Measurements from ENCODE around the gene OPA1.

DNA sequence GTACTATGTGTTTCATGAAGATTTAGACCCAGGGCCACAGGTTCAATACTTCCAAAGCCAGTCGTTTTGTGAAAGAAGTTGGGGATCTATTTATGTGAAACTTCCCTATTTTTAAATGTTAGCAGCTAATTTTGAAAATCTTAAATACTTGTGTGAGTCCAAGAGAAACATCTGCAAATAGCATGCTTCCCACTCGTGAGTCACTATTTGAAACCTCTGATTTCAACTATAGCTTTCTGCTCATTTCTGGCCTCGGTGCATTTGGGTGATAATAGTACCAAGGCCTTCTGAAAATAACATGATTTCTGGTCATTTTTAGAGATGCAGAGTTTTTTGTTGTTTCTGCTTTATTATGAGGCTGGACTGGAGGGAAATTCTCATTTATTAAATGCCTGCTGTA, 110.0 kb downstream of the OPA1 start:
- TF ChIP-seq, protein P1, sequence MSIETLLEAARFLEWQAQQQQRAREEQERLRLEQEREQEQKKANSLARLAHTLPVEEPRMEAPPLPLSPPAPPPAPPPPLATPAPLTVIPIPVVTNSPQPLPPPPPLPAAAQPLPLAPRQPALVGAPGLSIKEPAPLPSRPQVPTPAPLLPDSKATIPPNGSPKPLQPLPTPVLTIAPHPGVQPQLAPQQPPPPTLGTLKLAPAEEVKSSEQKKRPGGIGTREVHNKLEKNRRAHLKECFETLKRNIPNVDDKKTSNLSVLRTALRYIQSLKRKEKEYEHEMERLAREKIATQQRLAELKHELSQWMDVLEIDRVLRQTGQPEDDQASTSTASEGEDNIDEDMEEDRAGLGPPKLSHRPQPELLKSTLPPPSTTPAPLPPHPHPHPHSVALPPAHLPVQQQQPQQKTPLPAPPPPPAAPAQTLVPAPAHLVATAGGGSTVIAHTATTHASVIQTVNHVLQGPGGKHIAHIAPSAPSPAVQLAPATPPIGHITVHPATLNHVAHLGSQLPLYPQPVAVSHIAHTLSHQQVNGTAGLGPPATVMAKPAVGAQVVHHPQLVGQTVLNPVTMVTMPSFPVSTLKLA (IDR thresholded peaks at IDR 0.05): no peak
- TF ChIP-seq RERE (CRISPR knock-in tag; IDR thresholded peaks at IDR 0.05; ENCODE audit: low read depth) (no peak), HMGXB4 (CRISPR knock-in tag; IDR thresholded peaks at IDR 0.05; ENCODE audit: borderline replicate concordance in 1 of 2, low read depth in 1 of 2) (no peak), ELF1 (CRISPR knock-in tag; IDR thresholded peaks at IDR 0.05) (no peak), ZNF83 (CRISPR knock-in tag; IDR thresholded peaks at IDR 0.05; ENCODE audit: borderline replicate concordance) (no peak), ZNF264 (CRISPR knock-in tag; IDR thresholded peaks at IDR 0.05) (no peak), CEBPB (IDR thresholded peaks at IDR 0.05; ENCODE audit: borderline replicate concordance, low read depth, low read length) (no peak), SNRNP70 (IDR thresholded peaks at IDR 0.05; ENCODE audit: low read depth, low read length) (no peak), CTCF (CRISPR knock-in tag; IDR thresholded peaks at IDR 0.05) (no peak), ZNF24 (IDR thresholded peaks at IDR 0.05) (no peak), FOXK1 (CRISPR knock-in tag; IDR thresholded peaks at IDR 0.05; ENCODE audit: borderline replicate concordance, low read depth) (no peak), TFDP2 (CRISPR knock-in tag; IDR thresholded peaks at IDR 0.05) (no peak)
- TF ChIP-seq, protein P2, sequence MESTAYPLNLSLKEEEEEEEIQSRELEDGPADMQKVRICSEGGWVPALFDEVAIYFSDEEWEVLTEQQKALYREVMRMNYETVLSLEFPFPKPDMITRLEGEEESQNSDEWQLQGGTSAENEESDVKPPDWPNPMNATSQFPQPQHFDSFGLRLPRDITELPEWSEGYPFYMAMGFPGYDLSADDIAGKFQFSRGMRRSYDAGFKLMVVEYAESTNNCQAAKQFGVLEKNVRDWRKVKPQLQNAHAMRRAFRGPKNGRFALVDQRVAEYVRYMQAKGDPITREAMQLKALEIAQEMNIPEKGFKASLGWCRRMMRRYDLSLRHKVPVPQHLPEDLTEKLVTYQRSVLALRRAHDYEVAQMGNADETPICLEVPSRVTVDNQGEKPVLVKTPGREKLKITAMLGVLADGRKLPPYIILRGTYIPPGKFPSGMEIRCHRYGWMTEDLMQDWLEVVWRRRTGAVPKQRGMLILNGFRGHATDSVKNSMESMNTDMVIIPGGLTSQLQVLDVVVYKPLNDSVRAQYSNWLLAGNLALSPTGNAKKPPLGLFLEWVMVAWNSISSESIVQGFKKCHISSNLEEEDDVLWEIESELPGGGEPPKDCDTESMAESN (CRISPR knock-in tag; conservative IDR thresholded peaks at IDR 0.05): no peak
